SK-N-SH treated with all-trans-retinoic acid at 6 μM for 48 hours (cell line): ENCODE results near the gene TBCD.

Experiments
- PATZ1 ChIP-seq: fragments of 250-450 bp; sonication (Bioruptor Pico); IDR thresholded peaks from 2 replicates; pipeline ENCODE4 v1.8.0; 2020; ENCODE audit warnings: mild to moderate bottlenecking, moderate library complexity, borderline replicate concordance
- RARB ChIP-seq: fragments of 250-450 bp; sonication (Bioruptor Pico); IDR thresholded peaks from 2 replicates; pipeline ENCODE4 v1.8.0; 2021; ENCODE audit warnings: mild to moderate bottlenecking, moderate library complexity
- SNAI2 ChIP-seq: fragments of 250-450 bp; sonication (Bioruptor Pico); IDR thresholded peaks from 2 replicates; pipeline ENCODE4 v1.5.0; 2020; ENCODE audit warnings: mild to moderate bottlenecking, moderate library complexity
- ZFP3 ChIP-seq: fragments of 250-450 bp; sonication (Bioruptor Pico); IDR thresholded peaks from 2 replicates; pipeline ENCODE4 v1.5.0; 2020; ENCODE audit warnings: mild to moderate bottlenecking, moderate library complexity

GRCh38 chr17:82983510-82984248, 231.8 kb downstream of the TBCD start:
- TF ChIP-seq SNAI2 (no peak), RARB (CRISPR knock-in tag) (no peak), PATZ1 (CRISPR knock-in tag) (no peak), ZFP3 (no peak)
